HCT116 (cell line): ENCODE data around the gene FNDC8. TPM values are rescaled to one million over a fixed set of nuclear protein-coding genes. Genes with fewer than 3 reads are reported as not detected.

ENCODE experiments used
- ATAC-seq: fragments of 200-7000 bp; cut with Tn5 transposase; 2 replicates; pipeline ENCODE4 v1.9.1; 2020; ENCODE audit warnings: mild to moderate bottlenecking, moderate library complexity
- BruUV-seq: library from RNA; stranded (reverse); fragments of 400-500 nt; replicated peaks from 2 replicates; lab custom pipeline; 2021; lab: Mats Ljungman, UMichigan
- CTCF ChIA-PET: fragments of 300-600 bp; sonication (Branson Sonifier 250); formaldehyde crosslinking; loops from one replicate; lab custom pipeline; 2021; ENCODE audit warnings: antibody characterized with exemption; lab: Charles Lee
- POLR2A ChIA-PET: fragments of 300-600, 350-600 bp; sonication (Branson Sonifier 250); formaldehyde crosslinking; loops from one replicate; lab custom pipeline; 2021; ENCODE audit warnings: antibody characterized with exemption; lab: Charles Lee
- RAD21 ChIA-PET, 2 experiments: fragments of 300-600 bp; sonication (Branson Sonifier 250); formaldehyde crosslinking; loops; one replicate each; lab custom pipeline; 2023; ENCODE audit warnings: low total read pairs in 2 of 2; ENCODE audit not compliant: uncharacterized antibody in 2 of 2, unreplicated experiment in 2 of 2, low non-redundant PET in 1 of 2; lab: Charles Lee
- DNase-seq: peaks from one replicate; pipeline ENCODE4 v3.0.0-alpha.2; 2010; ENCODE audit warnings: low read depth, low spot score
- H2AFZ ChIP-seq: fragments of 200-600 bp; shearing (Covaris generic), sonication (generic); 2 replicates; pipeline ENCODE4 v1.6.1; 2017; ENCODE audit warnings: low read depth, mixed run types, mixed read lengths, antibody characterized with exemption, low read length; ENCODE audit not compliant: poor library complexity, severe bottlenecking
- H3K27ac ChIP-seq: 2 replicates; pipeline ENCODE4 v1.5.1; 2012; ENCODE audit warnings: low read depth, low read length
- H3K27me3 ChIP-seq: fragments of 200-600 bp; sonication (generic); 2 replicates; pipeline ENCODE4 v1.6.1; 2016; ENCODE audit warnings: mixed run types, low read length, mixed read lengths; ENCODE audit not compliant: insufficient read depth
- H3K36me3 ChIP-seq, 2 experiments: fragments of 200-500 bp in 1 of 2; fragments of 200-600 bp in 1 of 2; sonication (Bioruptor generic) in 1 of 2; sonication (generic) in 1 of 2; 2 replicates each; pipeline versions ENCODE4 v1.5.1 to v1.6.1; 2014 to 2016; ENCODE audit warnings: low read length in 2 of 2, inconsistent platforms in 1 of 2, mixed read lengths in 1 of 2, mixed run types in 1 of 2; ENCODE audit not compliant: insufficient read depth in 2 of 2, control insufficient read depth in 1 of 2
- H3K4me1 ChIP-seq, 2 experiments: fragments of 200-600 bp in 1 of 2; sonication (generic) in 1 of 2; 2 replicates each; pipeline versions ENCODE4 v1.5.1 to v1.6.1; 2012 to 2017; ENCODE audit warnings: low read length in 2 of 2, inconsistent platforms in 1 of 2, mild to moderate bottlenecking in 1 of 2, mixed read lengths in 1 of 2, mixed run types in 1 of 2, moderate library complexity in 1 of 2; ENCODE audit not compliant: insufficient read depth in 2 of 2, control insufficient read depth in 1 of 2
- H3K4me2 ChIP-seq: fragments of 200-600 bp; sonication (generic); 2 replicates; pipeline ENCODE4 v1.6.1; 2017; ENCODE audit warnings: mixed run types, low read length, mixed read lengths
- H3K4me3 ChIP-seq, 2 experiments: fragments of 200-600 bp in 1 of 2; sonication (generic) in 1 of 2; replicated peaks in 1 of 2; 2 replicates each; pipeline ENCODE4 v1.5.1; 2011 to 2016; ENCODE audit warnings: low read length in 2 of 2, control low read depth in 1 of 2, low read depth in 1 of 2, mild to moderate bottlenecking in 1 of 2, mixed read lengths in 1 of 2, mixed run types in 1 of 2
- H3K79me2 ChIP-seq: fragments of 200-600 bp; sonication (generic); 2 replicates; pipeline ENCODE4 v1.6.1; 2017; ENCODE audit warnings: mild to moderate bottlenecking, mixed run types, low read length, moderate library complexity, mixed read lengths; ENCODE audit not compliant: insufficient read depth
- H3K9ac ChIP-seq: fragments of 200-600 bp; sonication (generic); 2 replicates; pipeline ENCODE4 v1.6.1; 2016; ENCODE audit warnings: low read length, mixed read lengths
- H3K9me2 ChIP-seq: fragments of 200-600 bp; sonication (generic), shearing (Covaris generic); 2 replicates; pipeline ENCODE4 v1.6.1; 2017; ENCODE audit warnings: mixed run types, mild to moderate bottlenecking, moderate library complexity; ENCODE audit not compliant: insufficient read depth
- H3K9me3 ChIP-seq, 2 experiments: fragments of 200-500 bp in 1 of 2; fragments of 200-600 bp in 1 of 2; sonication (Bioruptor generic) in 1 of 2; sonication (generic) in 1 of 2; 2 replicates each; pipeline ENCODE4 v1.6.1; 2014 to 2017; ENCODE audit warnings: low read length in 2 of 2, mixed read lengths in 2 of 2, inconsistent platforms in 1 of 2, low read depth in 1 of 2, mild to moderate bottlenecking in 1 of 2, mixed run types in 1 of 2, moderate library complexity in 1 of 2; ENCODE audit not compliant: control insufficient read depth in 1 of 2, insufficient read depth in 1 of 2
- H4K20me1 ChIP-seq: fragments of 200-600 bp; sonication (generic), shearing (Covaris generic); 2 replicates; pipeline ENCODE4 v1.6.1; 2017; ENCODE audit warnings: mixed run types, mild to moderate bottlenecking, moderate library complexity; ENCODE audit not compliant: insufficient read depth
- EGR1 ChIP-seq: IDR thresholded peaks from 2 replicates; pipeline ENCODE4 v1.6.1; 2012; ENCODE audit warnings: low read depth
- ELF1 ChIP-seq: IDR thresholded peaks from 2 replicates; pipeline ENCODE4 v1.6.1; 2012; ENCODE audit warnings: low read depth, borderline replicate concordance
- EZH2 ChIP-seq: fragments of 200-600 bp; sonication (generic); IDR thresholded peaks from 2 replicates; pipeline ENCODE4 v1.6.1; 2017; ENCODE audit warnings: antibody characterized with exemption, mixed run types
- EZH2phosphoT487 ChIP-seq: fragments of 200-600 bp; IDR thresholded peaks from 2 replicates; pipeline ENCODE4 v1.6.1; 2018; ENCODE audit warnings: antibody characterized with exemption, borderline replicate concordance
- JUND ChIP-seq: IDR thresholded peaks from 2 replicates; pipeline ENCODE4 v1.6.1; 2012
- POLR2AphosphoS5 ChIP-seq: IDR thresholded peaks from 2 replicates; pipeline ENCODE4 v1.6.1; 2011; ENCODE audit warnings: mild to moderate bottlenecking, low read depth, low read length, moderate library complexity
- RAD21 ChIP-seq: IDR thresholded peaks from 2 replicates; pipeline ENCODE4 v1.6.1; 2012; ENCODE audit warnings: low read depth, mild to moderate bottlenecking
- SIN3A ChIP-seq: IDR thresholded peaks from 2 replicates; pipeline ENCODE4 v1.6.1; 2012; ENCODE audit warnings: low read depth
- SP1 ChIP-seq: IDR thresholded peaks from 2 replicates; pipeline ENCODE4 v1.6.1; 2012; ENCODE audit warnings: low read depth
- SRF ChIP-seq: IDR thresholded peaks from 2 replicates; pipeline ENCODE4 v1.6.1; 2012; ENCODE audit warnings: low read depth
- TCF7L2 ChIP-seq: IDR thresholded peaks from 2 replicates; pipeline ENCODE4 v1.7.0; 2011; ENCODE audit warnings: borderline replicate concordance, inconsistent platforms; ENCODE audit not compliant: insufficient read depth, insufficient read length; ENCODE audit errors: extremely low read depth
- ZFX ChIP-seq: fragments of 450-650 bp; IDR thresholded peaks from 2 replicates; pipeline ENCODE4 v1.6.1; 2017
- intact Hi-C: fragments of 100-400 bp; cut with micrococcal nuclease; formaldehyde crosslinking; loops from 2 replicates; pipeline ENCODE4 v1.10.0; 2022
- total RNA-seq: library from RNA; stranded (reverse); gene quantifications from one replicate; pipeline ENCODE4 v1.2.1, GENCODE V29; 2021; ENCODE audit not compliant: unreplicated experiment
- TF ChIP-seq, protein P1 (sequence below): IDR thresholded peaks from 2 replicates; pipeline ENCODE4 v1.6.1; 2011; ENCODE audit warnings: mild to moderate bottlenecking, low read length, moderate library complexity; ENCODE audit not compliant: insufficient replicate concordance; ENCODE audit errors: extremely low read depth
- TF ChIP-seq, protein P2 (sequence below): IDR thresholded peaks from 2 replicates; pipeline ENCODE4 v1.6.1; 2012; ENCODE audit warnings: low read depth

The FNDC8 gene
- total RNA-seq, 1 experiment from 2014 or later: not detected

DNA sequence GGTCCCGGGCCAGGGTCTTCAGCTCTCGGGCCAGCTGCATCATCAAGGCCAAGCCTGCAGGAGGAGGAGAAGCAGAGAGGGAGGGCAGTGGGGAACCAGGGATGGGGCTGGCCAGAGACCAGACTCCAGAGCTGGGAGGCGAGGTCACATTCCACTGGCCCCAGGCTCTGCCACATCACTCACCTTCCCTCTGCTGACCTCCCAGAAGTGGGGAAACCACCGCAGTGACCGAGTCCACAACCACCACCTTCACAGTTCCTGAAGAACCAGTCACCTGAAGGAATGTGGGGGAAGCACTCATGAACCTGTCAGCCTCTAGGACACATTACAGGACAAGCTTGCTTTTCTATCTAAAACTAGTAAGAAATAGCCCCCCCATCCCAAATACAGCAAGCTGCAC is 18.1 kb upstream of the FNDC8 start:
- BruUV-seq: no TSS peak
- Histone ChIP-seq H3K9me2 (no peaks in the 10 kb centered on the region), H4K20me1 (no peaks in the 10 kb centered on the region), H3K27me3 (no peaks in the 10 kb centered on the region), H3K4me2 (no peak overlapping the region), H3K36me3 (peaks cover 11 to 22% of the 10 kb centered on the region in 2 experiments), H3K79me2 (no peaks in the 10 kb centered on the region), H3K9me3 (no peaks in the 10 kb centered on the region), H3K27ac (no peak overlapping the region), H2AFZ (no peak overlapping the region), H3K9ac (no peak overlapping the region), H3K4me3 (no peak overlapping the region), H3K4me1 (peaks cover 1 to 9% of the 10 kb centered on the region in 2 experiments)
- intact Hi-C loops: no loop called here
- no peak for TF ChIP-seq EZH2phosphoT487
- TF ChIP-seq EZH2: no peak
- TF ChIP-seq, protein P1, sequence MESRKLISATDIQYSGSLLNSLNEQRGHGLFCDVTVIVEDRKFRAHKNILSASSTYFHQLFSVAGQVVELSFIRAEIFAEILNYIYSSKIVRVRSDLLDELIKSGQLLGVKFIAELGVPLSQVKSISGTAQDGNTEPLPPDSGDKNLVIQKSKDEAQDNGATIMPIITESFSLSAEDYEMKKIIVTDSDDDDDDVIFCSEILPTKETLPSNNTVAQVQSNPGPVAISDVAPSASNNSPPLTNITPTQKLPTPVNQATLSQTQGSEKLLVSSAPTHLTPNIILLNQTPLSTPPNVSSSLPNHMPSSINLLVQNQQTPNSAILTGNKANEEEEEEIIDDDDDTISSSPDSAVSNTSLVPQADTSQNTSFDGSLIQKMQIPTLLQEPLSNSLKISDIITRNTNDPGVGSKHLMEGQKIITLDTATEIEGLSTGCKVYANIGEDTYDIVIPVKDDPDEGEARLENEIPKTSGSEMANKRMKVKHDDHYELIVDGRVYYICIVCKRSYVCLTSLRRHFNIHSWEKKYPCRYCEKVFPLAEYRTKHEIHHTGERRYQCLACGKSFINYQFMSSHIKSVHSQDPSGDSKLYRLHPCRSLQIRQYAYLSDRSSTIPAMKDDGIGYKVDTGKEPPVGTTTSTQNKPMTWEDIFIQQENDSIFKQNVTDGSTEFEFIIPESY: no peak
- TF ChIP-seq, protein P2, sequence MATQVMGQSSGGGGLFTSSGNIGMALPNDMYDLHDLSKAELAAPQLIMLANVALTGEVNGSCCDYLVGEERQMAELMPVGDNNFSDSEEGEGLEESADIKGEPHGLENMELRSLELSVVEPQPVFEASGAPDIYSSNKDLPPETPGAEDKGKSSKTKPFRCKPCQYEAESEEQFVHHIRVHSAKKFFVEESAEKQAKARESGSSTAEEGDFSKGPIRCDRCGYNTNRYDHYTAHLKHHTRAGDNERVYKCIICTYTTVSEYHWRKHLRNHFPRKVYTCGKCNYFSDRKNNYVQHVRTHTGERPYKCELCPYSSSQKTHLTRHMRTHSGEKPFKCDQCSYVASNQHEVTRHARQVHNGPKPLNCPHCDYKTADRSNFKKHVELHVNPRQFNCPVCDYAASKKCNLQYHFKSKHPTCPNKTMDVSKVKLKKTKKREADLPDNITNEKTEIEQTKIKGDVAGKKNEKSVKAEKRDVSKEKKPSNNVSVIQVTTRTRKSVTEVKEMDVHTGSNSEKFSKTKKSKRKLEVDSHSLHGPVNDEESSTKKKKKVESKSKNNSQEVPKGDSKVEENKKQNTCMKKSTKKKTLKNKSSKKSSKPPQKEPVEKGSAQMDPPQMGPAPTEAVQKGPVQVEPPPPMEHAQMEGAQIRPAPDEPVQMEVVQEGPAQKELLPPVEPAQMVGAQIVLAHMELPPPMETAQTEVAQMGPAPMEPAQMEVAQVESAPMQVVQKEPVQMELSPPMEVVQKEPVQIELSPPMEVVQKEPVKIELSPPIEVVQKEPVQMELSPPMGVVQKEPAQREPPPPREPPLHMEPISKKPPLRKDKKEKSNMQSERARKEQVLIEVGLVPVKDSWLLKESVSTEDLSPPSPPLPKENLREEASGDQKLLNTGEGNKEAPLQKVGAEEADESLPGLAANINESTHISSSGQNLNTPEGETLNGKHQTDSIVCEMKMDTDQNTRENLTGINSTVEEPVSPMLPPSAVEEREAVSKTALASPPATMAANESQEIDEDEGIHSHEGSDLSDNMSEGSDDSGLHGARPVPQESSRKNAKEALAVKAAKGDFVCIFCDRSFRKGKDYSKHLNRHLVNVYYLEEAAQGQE: no peak
- TF ChIP-seq JUND: no peak
- TF ChIP-seq POLR2AphosphoS5: no peak
- TF ChIP-seq EGR1: no peak
- no peak for TF ChIP-seq SIN3A
- no peak for TF ChIP-seq SP1
- no peak for TF ChIP-seq ZFX
- TF ChIP-seq ELF1: no peak
- TF ChIP-seq SRF: no peak
- TF ChIP-seq TCF7L2: no peak
- no peak for TF ChIP-seq RAD21
- ChIA-PET POLR2A (no interaction called here), CTCF (interaction anchor here (1.4 kb wide), 1 partner anchor 14 kb away, joined by 5 read pairs; no protein-coding TSS in a partner anchor), RAD21 (no interaction called here)
- ATAC-seq (peak; percentile 53; the same call in 1 of the 2 replicates), DNase-seq (no peak)
